Suppressor macrophage treated with lipopolysaccharide for 4 hours (primary cell): ENCODE results near the gene TMEM239.
A peak's percentile ranks its signal among the peaks of the same experiment; 100 is the strongest.
"Not testable (repeated sequence)": the region's sequence is repeated elsewhere in the genome, so short reads cannot be mapped to it uniquely, and the experiment has no call there.

Experiments used
- DNase-seq: peaks from one replicate; pipeline ENCODE4 v3.0.0-alpha.2; 2020

TMEM239 gene

DNA sequence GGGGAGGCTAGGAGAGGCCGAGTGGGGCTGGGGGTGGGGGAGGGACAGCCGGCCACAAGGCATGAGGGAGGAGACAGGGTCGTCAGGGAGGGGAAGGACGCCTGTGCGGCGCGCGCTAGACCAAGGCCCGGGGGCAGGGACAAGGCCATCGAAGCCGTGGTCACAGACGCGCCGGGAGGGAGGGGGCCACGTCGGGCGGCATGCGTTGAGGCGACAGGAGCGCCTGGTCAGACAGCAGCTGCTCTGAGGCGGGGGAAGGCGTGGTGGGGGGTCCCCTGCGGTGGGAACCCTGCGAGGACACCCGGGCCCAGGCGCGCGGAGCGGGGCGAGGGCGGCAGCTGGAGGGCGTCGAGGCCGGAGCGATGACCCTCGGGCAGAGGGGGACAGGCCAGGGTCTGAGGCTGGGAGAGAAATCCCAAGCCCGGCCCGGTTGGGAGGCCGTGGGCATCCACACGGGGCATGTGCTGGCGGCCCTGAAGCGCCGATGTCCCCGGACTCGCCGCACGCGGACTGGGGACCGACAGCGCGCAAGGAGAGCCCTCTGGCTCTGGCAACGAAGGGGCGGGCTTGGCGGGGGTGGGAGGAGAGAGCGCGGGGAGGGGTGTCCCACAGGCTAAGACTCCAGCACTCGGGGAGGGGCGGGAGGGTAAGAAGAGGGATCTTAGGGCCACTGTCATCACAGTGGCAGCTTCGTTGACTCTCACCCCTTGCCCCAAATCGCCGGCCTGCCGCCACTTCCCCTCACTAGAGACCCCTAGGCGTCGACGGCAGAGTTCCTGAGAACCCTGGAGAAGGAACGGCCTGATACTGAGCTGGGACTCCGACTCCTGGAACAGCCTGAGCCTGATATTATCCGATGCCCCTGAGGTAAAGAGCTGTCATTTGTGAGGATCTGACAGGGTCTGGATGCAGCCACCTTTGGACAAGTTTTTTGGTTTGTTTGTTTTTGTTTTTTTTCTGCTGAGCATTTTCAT lies 5.0 kb downstream of the TMEM239 start:
- DNase-seq: no peak

DNA sequence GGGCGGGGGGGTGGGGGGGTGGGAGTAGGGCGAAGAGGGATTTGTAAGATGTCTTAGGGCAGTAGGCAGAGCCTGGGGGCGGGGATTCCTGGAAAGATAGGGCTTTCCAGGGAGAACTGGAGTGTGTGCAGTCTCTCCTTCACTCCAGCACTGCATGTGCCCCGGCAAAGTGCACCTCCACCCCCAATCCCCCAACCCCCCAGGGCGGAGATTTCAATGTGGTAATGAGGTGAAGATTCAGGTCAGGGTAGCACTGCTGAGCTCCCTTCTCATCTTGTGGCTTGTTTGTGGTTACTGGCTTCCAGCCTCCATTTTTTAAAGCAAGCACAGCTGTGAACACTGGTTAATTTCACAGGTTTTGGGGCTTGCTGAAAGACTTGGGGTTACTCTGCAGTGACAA lies 5.9 kb downstream of the TMEM239 start:
- DNase-seq: no peak

DNA sequence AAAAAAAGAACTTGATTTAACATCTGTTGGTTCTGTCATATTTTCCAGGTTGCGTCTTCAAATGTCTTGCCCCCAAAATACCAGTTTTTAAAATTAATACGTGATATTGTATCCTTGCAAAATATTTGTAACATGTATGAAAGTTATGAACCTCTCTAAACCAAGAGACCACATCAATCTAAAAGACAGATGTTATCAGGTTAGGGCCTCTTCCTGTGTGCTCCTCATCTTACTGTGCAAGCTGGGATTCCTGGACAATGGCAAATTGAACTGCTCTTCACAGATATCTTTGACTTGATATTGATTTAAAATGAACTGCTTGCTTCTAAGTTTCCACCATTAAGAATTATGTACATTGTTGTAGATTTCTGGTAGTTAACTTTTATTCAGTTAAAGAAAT lies 9.6 kb downstream of the TMEM239 start:
- DNase-seq: no peak

DNA sequence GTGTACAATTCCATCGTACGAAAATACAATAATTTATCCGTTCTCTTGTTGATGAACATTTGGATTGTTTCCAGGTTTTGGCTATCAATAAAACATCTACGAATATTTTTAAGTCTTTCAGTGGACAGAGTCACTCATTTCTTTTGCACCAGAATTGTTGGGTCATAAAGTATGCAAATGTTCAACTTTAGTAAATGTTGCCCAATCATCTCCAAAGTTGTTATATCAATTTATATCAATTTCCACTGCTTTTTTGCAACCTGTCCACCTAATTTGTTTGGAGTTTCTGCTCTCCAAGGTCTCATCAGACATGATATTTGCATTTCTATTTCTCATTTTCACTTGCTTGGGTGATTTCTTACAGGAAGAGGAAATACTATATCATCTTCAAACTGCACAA lies 10.5 kb downstream of the TMEM239 start:
- DNase-seq: no peak

GRCh38 chr20:2829376-2829775 lies 13.2 kb downstream of the TMEM239 start:
- DNase-seq: no peak

DNA sequence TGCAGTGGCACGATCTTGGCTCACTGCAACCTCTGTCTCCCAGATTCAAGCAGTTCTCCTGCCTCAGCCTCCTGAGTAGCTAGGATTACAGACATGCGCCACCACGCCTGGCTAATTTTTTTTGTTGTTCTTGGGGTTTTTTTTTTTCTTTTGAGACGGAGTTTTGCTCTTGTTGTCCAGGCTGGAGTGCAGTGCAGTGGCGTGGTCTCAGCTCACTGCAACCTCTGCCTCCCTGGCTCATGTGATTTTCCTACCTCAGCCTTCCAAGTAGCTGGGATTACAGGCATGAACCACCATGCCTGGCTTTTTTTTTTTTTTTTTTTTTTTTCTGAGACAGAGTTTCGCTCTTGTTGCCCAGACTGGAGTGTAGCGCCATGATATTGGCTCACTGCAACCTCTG lies 15.0 kb downstream of the TMEM239 start:
- not testable (repeated sequence) for DNase-seq

DNA sequence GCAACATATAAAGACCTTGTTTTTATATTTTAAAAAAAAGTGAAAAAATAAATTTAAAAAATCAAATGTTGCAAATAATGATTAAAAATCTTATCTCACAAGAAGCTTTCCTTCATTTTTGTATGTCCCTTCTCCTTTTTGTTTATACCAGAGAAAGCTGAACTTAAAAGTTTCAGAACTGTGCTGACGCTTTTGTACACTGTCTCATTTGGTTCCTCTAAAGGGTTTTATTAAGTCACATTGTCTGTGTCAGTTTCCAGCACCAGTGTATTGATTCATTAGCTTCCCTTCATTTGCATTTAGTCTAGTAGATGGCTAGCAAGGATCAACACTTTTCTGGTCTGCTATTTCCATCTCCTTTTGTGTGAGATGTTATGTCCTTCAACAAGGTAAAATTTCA lies 17.6 kb downstream of the TMEM239 start:
- peak; percentile 75 for DNase-seq

- DNase-seq: peak; percentile 52
These were observed 18.4 kb downstream of the TMEM239 start for GRCh38 chr20:2834401-2835110.

- DNase-seq: no peak
These were observed 19.2 kb downstream of the TMEM239 start for GRCh38 chr20:2835331-2835796.

GRCh38 chr20:2836035-2836434 lies 19.9 kb downstream of the TMEM239 start:
- no peak for DNase-seq

- DNase-seq: no peak
These were observed 21.2 kb downstream of the TMEM239 start for GRCh38 chr20:2837221-2837960.

GRCh38 chr20:2838170-2838797 lies 22.1 kb downstream of the TMEM239 start:
- DNase-seq: no peak

GRCh38 chr20:2838847-2839671 lies 22.9 kb downstream of the TMEM239 start:
- no peak for DNase-seq

GRCh38 chr20:2839732-2840137 lies 23.6 kb downstream of the TMEM239 start:
- no peak for DNase-seq

DNA sequence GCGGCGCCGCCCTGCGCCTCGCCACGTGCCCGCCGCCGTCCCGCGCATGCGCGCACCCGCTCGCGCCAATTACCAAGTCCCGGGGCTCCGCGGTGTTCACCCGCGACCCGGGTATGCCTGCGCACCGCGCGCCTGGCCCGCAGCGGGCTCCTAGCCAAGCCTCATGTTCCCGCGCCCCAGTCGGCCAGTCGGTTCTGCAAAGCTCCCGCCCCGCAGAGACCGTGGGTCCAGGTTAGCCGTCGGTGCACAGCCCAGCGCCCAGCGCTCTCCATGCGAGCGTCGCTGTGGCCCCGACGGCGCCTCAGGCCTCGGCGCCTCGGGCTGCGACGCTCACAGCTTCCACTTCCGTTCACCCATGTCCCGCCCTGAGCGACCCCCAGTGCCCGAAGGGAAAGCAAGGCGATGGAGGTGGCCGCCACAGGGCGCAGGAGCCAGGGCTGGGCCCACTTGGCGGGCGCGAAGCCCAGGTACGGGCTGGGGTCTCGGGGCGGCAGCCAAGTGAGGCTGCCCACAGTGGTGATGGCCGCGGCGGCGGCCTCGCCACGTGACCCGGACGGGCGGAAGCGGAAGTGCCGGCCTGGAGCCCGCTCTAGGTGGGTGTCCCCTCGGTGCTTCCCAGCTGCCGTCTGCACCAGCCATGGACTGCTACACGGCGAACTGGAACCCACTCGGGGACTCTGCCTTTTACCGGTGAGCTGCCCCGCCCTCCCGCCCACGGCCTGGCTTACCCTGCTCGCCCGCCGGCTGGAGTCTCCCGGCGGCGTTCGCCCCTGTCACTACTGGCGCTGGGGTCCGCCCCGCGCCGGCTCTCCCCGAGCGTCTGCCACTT lies 24.2 kb downstream of the TMEM239 start, which contains the start of the genes PCED1A and VPS16:
PCED1A (minus strand) TSS at position 518 of the 829 bp plus-strand sequence. CDS start 743 bp downstream, outside the sequence.
VPS16 (plus strand) TSS at position 608 of the 829 bp plus-strand sequence; CDS start at position 638, 30 bp downstream.
- peak; percentile 91 for DNase-seq

DNA sequence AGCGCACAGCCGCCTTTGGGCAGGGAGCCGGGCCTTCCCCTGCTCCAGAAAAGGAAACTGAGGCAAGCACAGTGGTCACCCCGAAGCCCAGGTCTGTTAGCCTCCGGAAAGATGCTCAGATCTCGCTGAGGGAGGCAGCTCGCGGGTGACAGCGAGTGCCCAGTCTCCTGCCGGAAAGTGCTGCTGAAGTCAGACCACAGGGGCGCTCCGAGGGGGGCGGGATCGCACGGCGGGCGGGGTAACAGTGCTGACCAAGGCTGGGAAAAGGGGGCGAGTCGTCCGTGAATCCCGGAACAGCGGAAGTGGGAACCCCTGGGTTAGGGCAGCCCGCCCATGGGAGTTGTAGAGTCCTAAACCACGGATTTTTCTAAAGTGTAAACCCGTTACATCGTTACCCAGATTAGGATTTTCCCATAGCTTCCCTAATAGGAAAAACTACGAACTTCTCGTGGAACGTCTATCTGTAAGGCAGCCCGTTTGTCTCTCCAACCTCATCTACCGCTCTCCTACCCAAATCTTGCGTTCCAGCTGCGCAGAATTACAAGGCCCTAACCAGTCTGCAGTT lies 24.9 kb downstream of the TMEM239 start:
- DNase-seq: peak; percentile 66

DNA sequence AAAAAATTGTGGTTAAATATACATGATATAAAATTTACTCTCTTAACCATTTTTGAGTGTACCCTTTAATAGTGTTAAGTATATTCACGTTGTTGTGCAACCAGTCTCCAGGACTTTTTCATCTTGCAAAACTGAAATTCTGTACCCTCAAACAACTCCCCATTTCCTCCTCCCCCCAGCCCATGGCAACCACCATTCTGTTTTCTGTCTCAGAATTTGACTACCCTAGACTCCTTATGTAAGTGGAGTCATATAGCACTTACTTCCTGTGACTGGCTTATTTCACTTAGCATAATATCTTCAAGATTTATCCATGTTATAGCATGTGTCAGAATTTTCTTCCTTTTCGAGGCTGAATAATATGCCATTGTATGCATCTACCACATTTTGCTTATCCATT lies 29.4 kb downstream of the TMEM239 start:
- DNase-seq: peak; percentile 30

DNA sequence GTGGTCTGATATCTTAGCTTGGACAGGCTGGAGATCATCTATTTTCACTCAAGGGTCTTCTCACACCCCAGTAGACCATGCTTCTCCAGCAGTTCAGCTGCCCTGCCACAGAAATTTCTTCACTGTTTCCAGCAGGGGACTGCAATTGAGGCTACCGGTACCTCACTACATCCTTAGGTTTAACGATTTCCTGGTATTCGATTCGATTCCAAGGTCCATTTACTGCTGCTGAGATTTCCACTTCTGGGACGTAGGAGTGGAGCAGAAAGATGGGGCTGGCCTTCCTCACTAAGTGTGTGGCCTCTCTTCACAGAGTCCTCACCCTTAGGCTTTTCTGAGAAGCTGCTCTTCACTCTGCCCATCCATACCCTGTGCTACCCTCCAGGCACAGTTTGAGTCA lies 30.5 kb downstream of the TMEM239 start:
- no peak for DNase-seq

DNA sequence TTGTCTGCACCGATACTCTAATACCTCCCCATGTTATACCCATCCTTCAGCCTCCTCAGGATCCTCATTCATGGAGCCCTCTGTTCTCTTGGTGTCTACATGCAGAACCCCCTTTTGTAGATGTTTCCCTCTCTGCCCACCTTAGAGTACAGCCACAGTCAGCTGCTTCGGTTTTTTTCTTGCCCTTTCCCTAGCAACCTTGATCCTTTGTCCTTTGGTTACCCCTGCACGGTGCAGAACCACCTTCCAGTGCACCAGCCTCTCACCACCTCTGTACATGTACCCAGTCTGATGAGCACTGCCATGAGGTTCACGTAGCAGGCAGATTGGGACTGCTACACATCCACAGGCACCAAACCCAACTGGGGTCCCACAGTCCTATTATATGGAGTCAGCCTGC lies 31.6 kb downstream of the TMEM239 start:
- no peak for DNase-seq

DNA sequence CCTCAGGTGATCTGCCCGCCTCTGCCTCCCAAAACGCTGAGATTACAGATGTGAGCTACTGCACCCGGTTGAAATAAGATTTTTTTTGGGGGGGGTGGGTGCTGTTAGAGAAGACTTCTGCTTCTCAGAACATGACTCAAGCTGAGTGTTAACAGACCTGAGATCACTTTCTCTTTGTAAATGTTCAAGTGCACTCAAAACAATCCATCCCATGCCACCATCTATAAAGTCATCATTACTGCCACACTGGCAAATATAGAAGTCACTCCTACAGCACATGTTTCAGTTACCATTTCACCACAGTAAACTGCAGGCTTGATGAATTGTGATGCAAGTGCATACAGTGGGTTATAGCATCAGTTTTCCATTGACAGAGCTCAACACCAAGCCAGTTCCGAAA lies 33.4 kb downstream of the TMEM239 start:
- peak; percentile 44 for DNase-seq
